ENCODE measurements around the gene KRTAP2-2. TPM values are rescaled to one million over a fixed set of nuclear protein-coding genes. Genes with fewer than 3 reads are reported as not detected.

Gene KRTAP2-2
- total and polyA plus RNA-seq, 8 donors, result not detected

DNA sequence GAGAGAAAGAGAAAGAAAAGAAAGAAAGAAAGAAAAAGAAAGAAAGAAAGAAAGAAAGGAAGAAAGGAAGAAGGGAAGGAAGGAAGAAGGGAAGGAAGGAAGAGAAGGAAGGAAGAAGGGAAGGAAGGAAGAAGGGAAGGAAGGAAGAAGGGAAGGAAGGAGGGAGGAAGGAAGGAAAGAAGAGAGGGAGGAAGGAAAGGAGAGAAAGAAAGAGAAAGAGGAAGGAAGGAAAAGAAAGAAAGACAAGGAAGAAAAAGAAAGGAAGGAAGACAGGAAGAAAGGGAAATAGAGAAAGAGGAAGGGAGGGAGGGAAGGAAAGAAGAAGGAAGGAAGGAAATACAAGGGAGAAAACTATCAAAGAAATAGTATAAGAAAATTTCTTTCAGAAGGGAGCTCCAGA, 21.8 kb upstream of the KRTAP2-2 start:
- H3K27ac ChIP-seq, result no peak overlapping the region
- intact Hi-C loops (cut with DNase I), result no loop called here
- H3K4me3 ChIP-seq, result no peak overlapping the region
- no peaks in the 10 kb centered on the region for H3K4me1 ChIP-seq
- DNase-seq (no peak), ATAC-seq (no peak), FAIRE-seq (no peak)
- H3K27me3 ChIP-seq, result peaks cover 0 to 6% (median 0%) of the 10 kb centered on the region in 4 donors
- TF ChIP-seq, protein P1, sequence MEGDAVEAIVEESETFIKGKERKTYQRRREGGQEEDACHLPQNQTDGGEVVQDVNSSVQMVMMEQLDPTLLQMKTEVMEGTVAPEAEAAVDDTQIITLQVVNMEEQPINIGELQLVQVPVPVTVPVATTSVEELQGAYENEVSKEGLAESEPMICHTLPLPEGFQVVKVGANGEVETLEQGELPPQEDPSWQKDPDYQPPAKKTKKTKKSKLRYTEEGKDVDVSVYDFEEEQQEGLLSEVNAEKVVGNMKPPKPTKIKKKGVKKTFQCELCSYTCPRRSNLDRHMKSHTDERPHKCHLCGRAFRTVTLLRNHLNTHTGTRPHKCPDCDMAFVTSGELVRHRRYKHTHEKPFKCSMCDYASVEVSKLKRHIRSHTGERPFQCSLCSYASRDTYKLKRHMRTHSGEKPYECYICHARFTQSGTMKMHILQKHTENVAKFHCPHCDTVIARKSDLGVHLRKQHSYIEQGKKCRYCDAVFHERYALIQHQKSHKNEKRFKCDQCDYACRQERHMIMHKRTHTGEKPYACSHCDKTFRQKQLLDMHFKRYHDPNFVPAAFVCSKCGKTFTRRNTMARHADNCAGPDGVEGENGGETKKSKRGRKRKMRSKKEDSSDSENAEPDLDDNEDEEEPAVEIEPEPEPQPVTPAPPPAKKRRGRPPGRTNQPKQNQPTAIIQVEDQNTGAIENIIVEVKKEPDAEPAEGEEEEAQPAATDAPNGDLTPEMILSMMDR (IDR thresholded peaks at IDR 0.05), result no peak
- no peaks in the 10 kb centered on the region for H3K36me3 ChIP-seq
- H3K9me3 ChIP-seq, result no peaks in the 10 kb centered on the region

DNA sequence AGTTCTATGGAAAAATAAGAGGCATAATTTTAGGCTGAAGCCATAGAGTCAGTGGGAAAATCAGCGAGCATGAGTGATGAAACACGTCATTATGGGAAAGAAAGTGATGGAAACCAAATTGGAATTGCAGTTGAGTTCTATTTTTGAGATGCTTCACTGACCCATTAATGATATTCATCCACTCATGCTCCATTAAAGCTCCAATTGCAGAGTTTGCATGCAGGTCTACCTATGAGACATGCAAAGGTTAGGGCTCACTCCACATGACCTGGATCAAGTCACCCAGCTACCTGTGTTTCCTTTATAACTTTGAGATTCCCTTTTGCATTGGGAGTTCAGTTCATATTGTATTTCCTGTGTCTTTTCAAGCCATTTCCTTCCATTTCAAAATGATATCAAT, 18.6 kb upstream of the KRTAP2-2 start:
- TF ChIP-seq, protein P1 (IDR thresholded peaks at IDR 0.05), result no peak
- no peak overlapping the region for H3K27ac ChIP-seq
- intact Hi-C loops (cut with DNase I), result no loop called here
- H3K9me3 ChIP-seq, result no peaks in the 10 kb centered on the region
- H3K27me3 ChIP-seq, result peaks cover 0 to 6% (median 0%) of the 10 kb centered on the region in 4 donors
- no peak for ATAC-seq
- 80 to 89% methylated on average over 2 of the region's 2 CpGs for WGBS, 2 donors
- no peaks in the 10 kb centered on the region for H3K36me3 ChIP-seq
- no peak overlapping the region for H3K4me3 ChIP-seq
- DNase-seq, result no peak
- no peaks in the 10 kb centered on the region for H3K4me1 ChIP-seq
- no peak for FAIRE-seq

GRCh38 chr17:41071606-41072360, 16.8 kb upstream of the KRTAP2-2 start:
- 86 to 93% methylated on average over 5 of the region's 5 CpGs for WGBS, 2 donors
- H3K4me1 ChIP-seq, result no peaks in the 10 kb centered on the region
- intact Hi-C loops (cut with DNase I), result no loop called here
- H3K4me3 ChIP-seq, result no peak overlapping the region
- no peaks in the 10 kb centered on the region for H3K9me3 ChIP-seq
- TF ChIP-seq, protein P1 (IDR thresholded peaks at IDR 0.05), result no peak
- DNase-seq (no peak), FAIRE-seq (no peak), ATAC-seq (no peak)
- H3K27me3 ChIP-seq, result peaks cover 0 to 6% (median 0%) of the 10 kb centered on the region in 4 donors
- H3K36me3 ChIP-seq, result no peaks in the 10 kb centered on the region
- H3K27ac ChIP-seq, result no peak overlapping the region

GRCh38 chr17:41069031-41069430, 14.0 kb upstream of the KRTAP2-2 start:
- TF ChIP-seq, protein P1 (IDR thresholded peaks at IDR 0.05), result no peak
- no peaks in the 10 kb centered on the region for H3K27me3 ChIP-seq
- intact Hi-C loops (cut with DNase I), result no loop called here
- no peaks in the 10 kb centered on the region for H3K9me3 ChIP-seq
- H3K27ac ChIP-seq, result no peak overlapping the region
- FAIRE-seq (no peak), DNase-seq (no peak), ATAC-seq (no peak)
- no peak overlapping the region for H3K4me3 ChIP-seq
- 81 to 88% methylated on average over 3 of the region's 3 CpGs for WGBS, 2 donors
- no peaks in the 10 kb centered on the region for H3K4me1 ChIP-seq
- H3K36me3 ChIP-seq, result no peaks in the 10 kb centered on the region

- no peak overlapping the region for H3K4me3 ChIP-seq
- H3K9me3 ChIP-seq, result no peaks in the 10 kb centered on the region
- ATAC-seq (no peak), DNase-seq (no peak), FAIRE-seq (no peak)
- no peaks in the 10 kb centered on the region for H3K36me3 ChIP-seq
- no peaks in the 10 kb centered on the region for H3K4me1 ChIP-seq
- TF ChIP-seq, protein P1 (IDR thresholded peaks at IDR 0.05), result no peak
- H3K27ac ChIP-seq, result no peak overlapping the region
- H3K27me3 ChIP-seq, result no peaks in the 10 kb centered on the region
- intact Hi-C loops (cut with DNase I), result no loop called here
Measured at GRCh38 chr17:41067281-41067680, 12.3 kb upstream of the KRTAP2-2 start.
